Effector CD8-positive, alpha-beta T cell (primary cell): ENCODE results near the gene SULT1A1.
"Not testable (repeated sequence)": the region's sequence is repeated elsewhere in the genome, so short reads cannot be mapped to it uniquely, and the experiment has no call there.

Experiments used
- DNase-seq: peaks from one replicate; lab custom pipeline; 2025; lab: John Stamatoyannopoulos, UW

The SULT1A1 gene

DNA sequence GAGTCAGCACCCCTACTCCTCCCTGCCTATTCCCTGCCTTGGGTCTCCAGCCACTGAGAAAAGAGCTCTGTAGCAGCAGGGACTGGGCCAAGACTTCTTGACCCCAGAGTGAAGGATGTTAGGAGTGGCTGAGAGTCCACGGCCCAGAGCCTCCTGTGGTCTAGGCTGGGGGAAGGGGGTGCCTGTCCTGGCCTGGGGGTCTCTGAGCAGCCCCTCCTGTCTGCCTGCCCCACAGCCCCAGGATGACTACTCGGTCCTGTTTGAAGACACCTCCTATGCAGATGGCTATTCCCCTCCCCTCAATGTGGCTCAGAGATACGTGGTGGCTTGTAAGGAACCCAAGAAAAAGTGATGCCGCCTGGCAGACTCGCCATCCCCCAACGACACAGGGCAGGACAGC, 18.5 kb downstream of the SULT1A1 start:
- no peak for DNase-seq

DNA sequence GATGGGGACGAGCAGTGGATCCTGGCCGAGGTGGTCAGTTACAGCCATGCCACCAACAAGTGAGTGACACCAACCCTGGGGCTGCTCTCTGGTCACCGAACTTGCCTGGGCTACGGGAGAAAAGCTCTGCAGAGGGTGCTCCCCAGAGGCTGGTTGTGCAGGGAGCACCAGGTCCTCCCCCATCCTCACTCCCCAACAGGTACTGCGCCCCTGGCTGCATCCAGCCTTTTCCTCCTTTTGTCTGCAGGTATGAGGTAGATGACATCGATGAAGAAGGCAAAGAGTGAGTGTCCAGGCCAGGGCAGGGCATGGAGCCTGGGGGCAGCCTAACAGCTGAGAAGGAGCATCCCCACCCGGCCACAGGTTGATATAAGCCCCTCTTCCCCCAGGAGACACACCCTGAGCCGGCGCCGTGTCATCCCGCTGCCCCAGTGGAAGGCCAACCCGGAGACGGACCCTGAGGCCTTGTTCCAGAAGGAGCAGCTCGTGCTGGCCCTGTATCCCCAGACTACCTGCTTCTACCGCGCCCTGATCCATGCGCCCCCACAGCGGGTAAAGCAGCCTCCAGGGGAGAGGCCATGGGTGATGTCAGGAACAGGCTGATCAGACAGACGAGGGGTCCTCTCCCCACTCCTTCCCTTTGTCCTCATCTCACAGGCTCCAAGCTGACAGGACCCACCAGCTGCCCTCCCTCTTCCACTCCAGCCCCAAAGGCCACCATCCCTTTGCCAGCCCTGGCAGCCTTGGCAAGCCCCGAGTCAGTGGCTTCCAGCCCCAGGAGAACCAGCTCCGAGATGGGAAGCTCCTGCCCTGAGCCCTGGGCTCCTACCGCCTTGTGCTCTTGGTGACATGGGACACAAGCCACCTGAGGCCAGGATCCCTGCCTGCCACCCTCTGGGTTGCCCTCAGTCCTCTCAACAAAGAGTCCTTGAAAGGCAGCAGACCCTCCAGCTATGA, 19.2 kb downstream of the SULT1A1 start:
- no peak for DNase-seq

- no peak for DNase-seq
Observed at GRCh38 chr16:28589930-28590329, 19.9 kb downstream of the SULT1A1 start.

DNA sequence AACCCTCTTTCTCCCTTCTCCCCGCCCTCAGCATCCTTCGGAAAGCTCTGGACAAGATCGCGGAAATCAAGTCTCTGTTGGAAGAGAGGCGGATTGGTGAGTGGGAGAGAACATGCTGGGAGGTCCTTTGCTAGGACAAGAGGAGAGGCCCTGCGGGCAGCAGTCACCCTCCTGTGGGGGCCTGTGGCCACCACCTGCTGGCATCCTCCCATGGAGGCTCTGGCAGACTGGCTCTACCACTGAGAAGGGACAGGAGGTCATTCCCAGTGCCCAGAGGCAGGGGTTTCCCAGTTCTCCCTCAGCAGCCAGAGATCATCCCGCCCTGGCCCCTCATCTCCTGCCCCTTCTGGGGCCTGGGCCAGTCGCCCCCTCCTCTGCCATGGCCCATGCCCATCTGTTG, 20.8 kb downstream of the SULT1A1 start:
- DNase-seq = no peak

GRCh38 chr16:28587386-28587785, 22.5 kb downstream of the SULT1A1 start:
- no peak for DNase-seq

- DNase-seq = no peak
Observed at GRCh38 chr16:28586466-28586865, 23.4 kb downstream of the SULT1A1 start.

- no peak for DNase-seq
Observed at GRCh38 chr16:28585674-28586073, 24.2 kb downstream of the SULT1A1 start.

DNA sequence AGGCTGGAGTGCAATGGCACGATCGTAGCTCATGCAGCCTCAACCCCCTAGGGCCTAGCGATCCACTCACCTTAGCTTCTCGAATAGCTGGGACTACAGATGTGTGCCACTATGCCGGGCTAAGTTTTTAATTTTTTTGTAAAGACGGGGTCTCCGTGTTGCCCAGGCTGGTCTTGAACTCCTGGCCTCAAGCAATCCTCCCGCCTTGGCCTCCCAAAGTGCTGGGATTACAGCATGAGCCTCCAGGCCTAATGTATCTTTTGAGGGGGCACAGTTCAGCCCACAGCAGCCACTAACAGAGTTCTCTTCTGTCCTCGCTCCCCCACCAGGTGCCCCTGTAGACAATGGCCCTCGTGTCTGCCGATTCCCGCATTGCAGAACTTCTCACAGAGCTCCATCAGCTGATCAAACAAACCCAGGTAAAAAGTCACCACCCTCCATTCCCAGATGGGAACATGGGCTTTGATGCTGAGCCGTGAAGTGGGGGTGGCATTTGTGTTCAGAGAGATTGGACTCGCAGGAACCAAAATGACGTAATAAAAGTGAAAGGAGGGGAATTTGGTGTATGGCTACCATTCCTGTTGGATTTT, 29.0 kb downstream of the SULT1A1 start:
- no peak for DNase-seq

DNA sequence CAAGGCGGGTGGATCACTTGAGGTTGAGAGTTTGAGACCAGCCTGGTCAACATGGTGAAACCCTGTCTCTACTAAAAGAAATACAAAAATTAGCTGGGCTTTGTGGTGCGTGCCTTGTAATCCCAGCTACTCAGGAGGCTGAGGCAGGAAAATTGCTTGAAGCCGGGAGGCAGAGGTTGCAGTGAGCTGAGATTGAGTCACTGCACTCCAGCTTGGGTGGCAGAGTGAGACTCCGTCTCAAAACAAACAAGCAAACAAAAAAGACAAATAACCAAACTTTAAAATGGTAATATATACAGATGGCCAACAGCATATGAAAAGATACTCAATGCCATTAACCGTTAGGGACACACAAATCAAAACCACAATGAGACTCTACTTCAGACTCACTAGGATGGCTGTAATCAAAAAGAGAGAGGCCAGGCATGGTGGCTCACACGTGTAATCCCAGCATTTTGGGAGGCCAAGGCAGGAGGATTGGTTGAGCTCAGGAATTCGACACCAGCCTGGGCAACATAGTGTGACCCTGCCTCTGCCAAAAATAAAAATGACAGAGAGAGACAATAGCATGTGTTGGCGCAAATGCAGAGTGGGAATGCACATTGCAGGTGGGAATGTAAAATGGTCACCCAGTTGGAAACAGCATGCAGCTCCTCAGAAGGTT, 34.3 kb downstream of the SULT1A1 start:
- DNase-seq = no peak

DNA sequence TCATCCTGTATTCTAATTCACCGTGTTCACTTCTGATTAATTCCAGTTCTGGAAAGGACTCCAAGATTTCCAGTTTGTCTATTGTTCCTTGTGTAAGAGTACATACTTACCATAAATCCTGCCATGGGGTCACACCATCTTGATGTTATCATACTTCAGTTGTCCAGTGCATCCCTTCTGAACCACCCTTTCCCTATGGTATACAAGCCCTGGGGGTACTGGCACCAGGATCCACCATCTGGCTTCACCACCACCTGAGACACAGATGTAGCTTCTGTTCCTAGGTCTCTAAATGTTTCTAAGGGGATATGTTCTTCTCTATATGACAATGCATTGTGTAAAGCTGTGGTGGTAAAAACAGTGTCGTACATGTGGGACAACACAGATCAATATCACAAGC, 34.9 kb downstream of the SULT1A1 start:
- DNase-seq = no peak

DNA sequence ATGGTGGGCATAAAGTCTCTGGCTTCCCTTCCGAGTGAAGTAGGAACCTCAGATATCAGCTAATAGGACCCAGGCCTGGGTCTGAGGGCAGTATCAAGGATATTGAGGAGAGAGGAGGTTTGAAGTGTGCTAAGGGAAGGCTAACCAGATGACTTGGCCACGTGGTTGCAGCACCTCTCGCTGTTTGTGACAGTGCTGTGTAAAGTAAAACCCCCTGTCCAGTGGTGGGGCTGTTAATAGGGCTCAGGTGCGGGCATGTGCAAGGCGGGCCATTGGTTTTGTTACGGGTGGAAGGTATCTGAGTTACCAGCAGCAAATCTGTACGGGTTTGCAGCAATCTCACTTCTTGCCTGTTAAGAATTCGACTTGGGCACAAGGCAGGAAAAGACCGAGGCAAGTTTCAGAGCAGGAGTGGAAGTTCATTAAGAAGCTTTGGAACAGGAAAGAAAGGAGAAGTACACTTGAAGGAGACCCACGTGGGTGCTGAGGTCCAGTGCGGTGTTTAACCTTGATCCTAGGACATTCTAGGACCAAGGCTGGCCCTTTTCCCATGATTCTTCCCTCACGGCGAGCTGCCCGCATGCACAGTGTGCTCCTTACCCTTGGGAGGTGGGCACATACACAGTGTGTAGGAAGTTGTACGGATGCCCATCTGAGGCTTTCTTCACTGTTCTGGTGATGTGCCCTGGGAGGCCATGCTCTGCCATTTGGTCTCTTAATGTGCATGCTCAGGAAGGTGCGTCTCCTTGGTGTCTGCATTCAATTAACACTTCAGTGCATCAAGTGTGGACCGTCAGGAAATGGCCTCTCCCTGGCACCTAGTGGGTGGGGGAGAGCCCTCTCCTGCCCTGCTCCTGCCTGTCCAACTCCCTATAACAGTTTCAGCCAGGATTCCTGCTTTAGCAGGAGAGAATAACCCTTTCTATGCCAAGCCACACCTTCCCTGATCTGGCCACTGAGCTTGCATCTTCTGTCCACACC, 35.8 kb downstream of the SULT1A1 start:
- no peak for DNase-seq

- DNase-seq = no peak
Observed at GRCh38 chr16:28572696-28573510, 36.9 kb downstream of the SULT1A1 start.

- no peak for DNase-seq
Observed at GRCh38 chr16:28569968-28570752, 39.7 kb downstream of the SULT1A1 start.

- no peak for DNase-seq
Observed at GRCh38 chr16:28569021-28569420, 40.8 kb downstream of the SULT1A1 start.

- no peak for DNase-seq
Observed at GRCh38 chr16:28567292-28567691, 42.6 kb downstream of the SULT1A1 start.

DNA sequence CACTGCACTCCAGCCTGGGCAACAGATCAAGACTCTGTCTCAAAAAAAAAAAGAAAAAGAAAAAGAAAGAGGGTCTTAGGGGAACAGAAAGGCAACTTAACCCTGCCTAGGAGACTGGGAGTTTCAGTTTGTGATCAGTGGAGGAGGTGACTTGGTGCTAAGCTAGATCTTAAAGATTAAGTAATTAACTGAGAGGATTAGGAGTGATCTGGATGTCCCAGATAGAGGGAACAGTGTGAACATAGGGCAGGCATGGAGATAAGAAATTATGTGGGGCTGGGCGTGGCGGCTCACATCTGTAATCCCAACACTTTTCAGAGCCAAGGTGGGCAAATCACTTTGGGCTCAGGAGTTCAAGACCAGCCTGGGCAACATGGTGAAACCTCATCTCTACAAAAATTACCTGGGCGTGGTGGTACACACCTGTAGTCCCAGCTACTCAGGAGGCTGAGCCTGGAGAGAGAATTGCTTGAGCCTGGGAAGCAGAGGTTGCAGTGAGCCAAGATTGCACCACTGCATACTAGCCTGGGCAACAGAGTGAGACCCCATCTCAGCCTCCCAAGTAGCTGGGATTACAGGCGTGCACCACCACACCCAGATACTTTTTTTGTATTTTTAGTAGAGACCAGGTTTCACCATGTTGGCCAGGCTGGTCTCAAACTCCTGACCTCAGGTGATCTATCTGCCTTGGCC, 43.5 kb downstream of the SULT1A1 start:
- DNase-seq = not testable (repeated sequence)

DNA sequence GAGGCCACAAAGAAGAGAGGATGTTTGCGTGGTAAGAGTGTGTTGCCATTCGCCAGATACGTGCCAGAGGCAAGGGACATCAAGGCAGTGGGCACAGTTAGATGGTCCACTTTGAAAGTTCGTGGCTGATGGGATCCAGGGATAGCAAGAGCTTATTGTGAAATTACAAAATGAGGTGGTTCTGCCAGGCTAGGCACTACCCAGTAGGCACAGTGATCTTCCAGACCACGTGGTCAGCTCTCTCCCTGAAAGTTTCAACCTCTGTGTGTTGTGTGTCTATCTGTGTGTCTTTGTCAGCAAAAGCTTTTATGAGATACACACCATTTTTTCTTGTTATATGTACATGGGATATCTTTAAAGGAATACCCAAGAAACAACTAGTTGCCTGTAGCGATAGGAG, 46.6 kb downstream of the SULT1A1 start:
- no peak for DNase-seq

GRCh38 chr16:28562199-28562598, 47.6 kb downstream of the SULT1A1 start:
- DNase-seq = no peak

- no peak for DNase-seq
Observed at GRCh38 chr16:28561557-28562187, 48.2 kb downstream of the SULT1A1 start.
